ENCODE results near the gene MAD1L1. TPM values are rescaled to one million over a fixed set of nuclear protein-coding genes. Genes with fewer than 3 reads are reported as not detected.

The MAD1L1 gene
- 10 to 100 TPM; 51.2 to 63.8 TPM for total RNA-seq

DNA sequence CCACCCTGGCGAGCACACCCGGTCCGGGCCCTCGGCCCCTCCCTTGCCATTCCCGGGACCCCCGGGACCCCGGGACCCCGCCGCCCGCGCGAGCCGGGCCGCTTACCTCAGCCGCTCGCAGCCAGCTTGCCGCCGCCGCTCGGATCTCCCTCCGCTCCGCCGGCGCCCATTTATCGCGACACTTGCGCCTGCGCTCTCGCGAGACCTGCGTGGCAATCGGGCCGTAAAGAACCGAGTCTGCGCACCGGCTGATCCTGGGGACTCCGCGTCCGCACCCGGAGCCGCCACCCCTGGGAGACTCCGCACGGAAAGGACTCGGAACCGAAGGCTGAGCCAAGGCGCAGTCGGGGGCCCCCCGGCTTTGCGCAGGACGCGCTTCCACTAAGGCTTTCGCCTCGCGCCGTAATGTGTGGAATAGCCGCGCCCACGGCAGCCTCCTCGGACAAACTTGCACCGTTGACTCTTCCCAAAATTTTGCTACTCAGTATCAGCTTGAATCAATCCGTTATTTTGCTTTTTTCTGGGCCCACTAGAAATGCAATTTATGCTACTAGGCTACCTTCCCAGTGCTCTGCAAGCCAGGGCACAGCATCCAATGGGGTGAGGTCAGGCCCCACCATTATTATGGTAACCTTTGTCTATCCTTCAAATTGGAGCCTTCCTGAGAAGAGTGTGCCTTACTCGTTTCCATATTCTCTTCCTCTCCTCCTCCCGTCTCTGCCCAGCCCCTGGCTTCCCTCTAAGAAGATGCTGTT, at the start of gene MAD1L1:
TSS of gene MAD1L1 (minus strand) at position 180 of the 755 bp plus-strand sequence. CDS start 2,812 bp downstream, outside the sequence.
- Mint-ChIP-seq H3K36me3 (ENCODE audit: insufficient read depth in 2 of 2) (peaks cover 5 to 12% of the 10 kb centered on the region in 2 donors), H3K27ac (peak within 1 kb of the TSS; percentile 61), H3K4me3 (peak within 1 kb of the TSS; percentile 88 to 90), H3K4me1 (ENCODE audit: low read depth) (peaks cover 16% of the 10 kb centered on the region), H3K27me3 (ENCODE audit: low read depth) (no peaks in the 10 kb centered on the region), H3K9me3 (no peaks in the 10 kb centered on the region)
- peak; percentile 93 to 94 for ATAC-seq (replicated peaks in 1 of 2)
- DNase-seq: peak; percentile 91 to 94

DNA sequence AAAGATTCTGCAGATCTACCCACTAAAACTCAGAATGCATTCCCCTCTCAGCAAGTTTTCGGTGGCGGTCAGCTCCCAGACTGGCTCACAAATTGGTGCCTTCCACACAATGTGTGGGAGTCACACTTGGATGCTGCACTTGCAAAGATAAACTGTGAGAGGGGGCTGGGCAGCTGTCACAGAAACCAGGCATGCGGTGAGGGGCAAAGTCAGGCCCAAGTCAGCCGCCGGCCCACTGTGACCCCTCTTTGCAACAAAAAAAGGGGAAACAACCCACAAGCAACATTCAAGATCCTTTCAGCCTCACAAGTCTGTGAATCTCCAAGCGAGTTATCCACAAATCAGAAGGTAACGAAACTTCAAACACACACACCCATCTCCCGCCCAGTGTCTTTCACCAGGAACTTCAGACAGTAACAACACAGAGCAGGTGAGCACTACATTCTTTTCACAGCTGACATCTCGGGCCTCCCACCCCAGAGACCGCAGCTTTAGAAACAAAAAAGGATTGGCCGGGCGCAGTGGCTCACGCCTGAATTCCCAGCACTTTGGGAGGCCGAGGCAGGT, 49.5 kb upstream of the MAD1L1 start:
- H3K4me1 Mint-ChIP-seq (ENCODE audit: low read depth): no peaks in the 10 kb centered on the region
- DNase-seq (no peak), ATAC-seq (replicated peaks in 1 of 2) (no peak)
- H3K27ac Mint-ChIP-seq: no peak overlapping the region
- no peak overlapping the region for H3K4me3 Mint-ChIP-seq
- H3K9me3 Mint-ChIP-seq: no peaks in the 10 kb centered on the region
- no peaks in the 10 kb centered on the region for H3K36me3 Mint-ChIP-seq (ENCODE audit: insufficient read depth in 2 of 2)
- no peaks in the 10 kb centered on the region for H3K27me3 Mint-ChIP-seq (ENCODE audit: low read depth)

DNA sequence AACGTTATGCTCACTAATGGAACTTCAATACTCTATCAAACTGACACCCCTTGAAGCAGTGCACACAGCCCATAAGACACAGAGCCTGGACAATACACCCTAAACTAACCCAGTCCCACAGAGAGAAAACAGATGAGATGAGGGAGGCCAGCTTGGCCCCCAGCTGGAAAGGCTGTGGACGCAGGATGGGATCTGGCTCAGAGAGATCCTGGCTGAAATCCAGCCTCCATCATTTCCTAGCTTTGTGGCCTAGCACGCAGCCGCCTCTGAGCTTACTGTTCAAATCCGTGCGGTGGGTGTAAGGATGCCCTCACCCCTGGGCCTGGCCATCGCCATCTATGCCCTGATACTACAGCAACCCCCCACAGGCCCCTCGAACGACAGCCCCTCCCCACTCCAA, 48.8 kb upstream of the MAD1L1 start:
- ATAC-seq (replicated peaks in 1 of 2) (no peak), DNase-seq (no peak)
- no peaks in the 10 kb centered on the region for H3K27me3 Mint-ChIP-seq (ENCODE audit: low read depth)
- H3K4me1 Mint-ChIP-seq (ENCODE audit: low read depth): no peaks in the 10 kb centered on the region
- no peaks in the 10 kb centered on the region for H3K9me3 Mint-ChIP-seq
- H3K27ac Mint-ChIP-seq: no peak overlapping the region
- no peak overlapping the region for H3K4me3 Mint-ChIP-seq
- no peaks in the 10 kb centered on the region for H3K36me3 Mint-ChIP-seq (ENCODE audit: insufficient read depth in 2 of 2)

DNA sequence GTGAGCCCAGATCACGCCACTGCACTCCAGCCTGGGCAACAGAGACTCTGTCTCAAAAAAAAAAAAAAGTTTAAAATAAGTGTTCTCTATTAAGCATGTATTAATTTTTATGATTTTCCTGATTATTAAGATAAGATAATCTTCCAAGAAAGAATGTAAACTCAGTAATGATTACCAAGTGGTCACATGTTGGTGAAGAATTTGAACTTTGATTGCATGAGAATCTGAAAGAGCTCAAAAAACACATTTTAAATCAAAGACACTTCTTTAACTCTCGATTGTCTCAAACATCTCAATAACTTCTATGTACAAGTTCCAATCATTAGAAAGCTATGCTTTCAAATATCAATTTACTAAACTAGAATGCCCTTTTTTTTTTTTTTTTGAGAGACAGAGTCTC, 47.7 kb upstream of the MAD1L1 start:
- H3K27me3 Mint-ChIP-seq (ENCODE audit: low read depth): no peaks in the 10 kb centered on the region
- no peaks in the 10 kb centered on the region for H3K36me3 Mint-ChIP-seq (ENCODE audit: insufficient read depth in 2 of 2)
- ATAC-seq (replicated peaks in 1 of 2): no peak
- H3K27ac Mint-ChIP-seq: no peak overlapping the region
- no peaks in the 10 kb centered on the region for H3K4me1 Mint-ChIP-seq (ENCODE audit: low read depth)
- DNase-seq: no peak
- no peaks in the 10 kb centered on the region for H3K9me3 Mint-ChIP-seq
- no peak overlapping the region for H3K4me3 Mint-ChIP-seq

DNA sequence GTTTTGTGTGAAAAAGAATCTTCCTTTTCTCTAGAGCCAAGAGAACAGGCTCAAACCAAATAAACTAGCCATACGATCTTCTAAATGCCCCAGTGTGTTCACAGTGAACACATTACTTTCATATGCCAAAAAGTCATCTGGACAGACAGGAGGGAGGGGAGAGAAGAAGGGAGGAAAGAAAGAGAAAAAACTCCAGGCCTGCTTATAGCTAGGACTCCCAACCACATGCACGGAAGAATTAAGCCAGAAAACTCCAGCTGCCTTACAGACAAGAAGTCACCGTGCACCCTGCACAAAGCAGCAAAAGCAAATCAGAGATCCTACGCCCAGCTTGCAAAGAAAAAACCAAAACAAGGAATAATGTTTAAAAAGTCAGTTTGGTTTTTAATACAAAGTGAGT, 47.2 kb upstream of the MAD1L1 start:
- H3K9me3 Mint-ChIP-seq: no peaks in the 10 kb centered on the region
- H3K27me3 Mint-ChIP-seq (ENCODE audit: low read depth): no peaks in the 10 kb centered on the region
- no peaks in the 10 kb centered on the region for H3K36me3 Mint-ChIP-seq (ENCODE audit: insufficient read depth in 2 of 2)
- DNase-seq (no peak), ATAC-seq (replicated peaks in 1 of 2) (no peak)
- H3K4me1 Mint-ChIP-seq (ENCODE audit: low read depth): no peaks in the 10 kb centered on the region
- no peak overlapping the region for H3K27ac Mint-ChIP-seq
- H3K4me3 Mint-ChIP-seq: no peak overlapping the region

DNA sequence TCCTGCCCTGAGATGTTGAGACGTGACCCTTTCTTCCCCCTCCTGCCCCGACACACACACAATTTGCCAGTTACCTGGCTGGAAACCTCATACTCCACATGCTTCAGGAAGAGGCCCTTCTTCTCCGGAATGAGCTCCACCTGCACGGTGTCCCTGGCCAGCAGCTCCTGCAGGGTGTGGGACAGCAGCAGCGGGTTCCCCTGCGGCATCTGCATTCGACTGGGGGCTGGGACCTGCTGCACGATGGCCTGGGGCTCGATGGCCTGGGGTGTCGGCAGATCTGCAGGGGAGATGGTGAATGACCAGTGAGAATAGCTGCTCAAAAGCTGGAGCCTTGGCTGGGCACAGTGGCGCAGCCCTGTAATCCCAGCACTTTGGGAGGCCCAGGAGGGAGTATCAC, 45.3 kb upstream of the MAD1L1 start:
- no peaks in the 10 kb centered on the region for H3K9me3 Mint-ChIP-seq
- no peaks in the 10 kb centered on the region for H3K4me1 Mint-ChIP-seq (ENCODE audit: low read depth)
- H3K36me3 Mint-ChIP-seq (ENCODE audit: insufficient read depth in 2 of 2): no peaks in the 10 kb centered on the region
- no peak overlapping the region for H3K4me3 Mint-ChIP-seq
- DNase-seq: no peak
- H3K27me3 Mint-ChIP-seq (ENCODE audit: low read depth): no peaks in the 10 kb centered on the region
- no peak for ATAC-seq (replicated peaks in 1 of 2)
- H3K27ac Mint-ChIP-seq: no peak overlapping the region

DNA sequence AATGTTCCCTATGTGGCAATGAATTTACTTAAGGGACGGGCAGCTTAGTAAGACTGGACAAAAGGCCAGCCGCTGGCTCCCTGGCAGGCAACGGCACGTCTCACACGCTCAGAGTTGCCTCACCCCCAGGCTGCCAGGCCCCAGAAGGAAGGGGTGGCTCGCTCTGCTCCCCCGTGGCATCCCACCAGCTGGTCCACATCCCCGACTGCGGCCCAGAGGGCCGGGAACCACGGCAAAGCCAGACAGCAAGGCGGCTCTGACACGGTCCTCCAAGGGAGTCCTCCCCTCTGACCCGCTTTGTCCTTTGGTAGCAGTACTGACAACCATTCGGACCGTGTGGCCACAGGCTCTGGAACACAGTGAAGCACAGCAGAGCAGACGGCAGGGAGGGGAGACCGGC, 43.4 kb upstream of the MAD1L1 start:
- H3K4me3 Mint-ChIP-seq: no peak overlapping the region
- no peak overlapping the region for H3K27ac Mint-ChIP-seq
- no peaks in the 10 kb centered on the region for H3K4me1 Mint-ChIP-seq (ENCODE audit: low read depth)
- H3K27me3 Mint-ChIP-seq (ENCODE audit: low read depth): no peaks in the 10 kb centered on the region
- ATAC-seq (replicated peaks in 1 of 2) (no peak), DNase-seq (no peak)
- H3K9me3 Mint-ChIP-seq: no peaks in the 10 kb centered on the region
- H3K36me3 Mint-ChIP-seq (ENCODE audit: insufficient read depth in 2 of 2): no peaks in the 10 kb centered on the region

DNA sequence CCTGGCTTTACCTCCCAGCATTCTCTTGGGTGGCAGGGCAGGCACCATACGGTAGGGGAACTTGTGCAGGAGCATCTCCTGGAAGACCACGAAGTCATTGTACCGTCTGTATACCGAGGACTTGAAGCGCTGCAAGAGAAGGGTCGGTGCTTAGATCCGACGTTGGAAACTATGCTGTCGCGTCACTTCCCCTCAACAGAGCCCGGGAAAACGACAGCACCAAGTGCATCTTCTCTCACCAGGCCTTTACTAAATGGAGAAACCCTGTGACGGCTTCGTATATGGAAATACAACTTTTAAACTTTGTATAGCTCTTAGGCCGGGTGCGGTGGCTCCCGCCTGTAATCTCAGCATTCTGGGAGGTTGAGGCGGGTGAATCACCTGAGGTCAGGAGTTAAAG, 42.4 kb upstream of the MAD1L1 start:
- ATAC-seq (replicated peaks in 1 of 2) (no peak), DNase-seq (no peak)
- H3K4me1 Mint-ChIP-seq (ENCODE audit: low read depth): no peaks in the 10 kb centered on the region
- H3K4me3 Mint-ChIP-seq: no peak overlapping the region
- H3K27ac Mint-ChIP-seq: no peak overlapping the region
- no peaks in the 10 kb centered on the region for H3K36me3 Mint-ChIP-seq (ENCODE audit: insufficient read depth in 2 of 2)
- no peaks in the 10 kb centered on the region for H3K27me3 Mint-ChIP-seq (ENCODE audit: low read depth)
- H3K9me3 Mint-ChIP-seq: no peaks in the 10 kb centered on the region

DNA sequence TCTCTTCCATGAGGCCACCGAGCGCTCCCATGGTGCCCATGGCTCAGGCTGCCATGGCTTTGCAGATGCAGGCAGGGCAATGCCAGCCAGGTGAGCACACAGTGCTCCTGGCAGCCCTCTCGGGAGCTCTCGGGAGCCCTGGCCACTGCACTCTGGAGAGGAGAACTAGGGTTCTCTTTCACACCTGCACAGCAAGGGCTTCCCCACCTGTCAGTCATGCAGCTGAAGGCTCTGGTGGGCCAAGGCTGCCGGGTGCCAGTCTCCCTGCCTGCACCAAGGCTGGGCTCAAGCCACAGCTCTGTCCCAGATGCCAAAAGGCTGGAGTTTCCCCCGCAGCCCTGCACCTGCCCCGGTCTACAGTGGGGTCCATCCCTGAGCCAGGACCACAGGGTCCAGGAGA, 41.9 kb upstream of the MAD1L1 start:
- Mint-ChIP-seq H3K9me3 (no peaks in the 10 kb centered on the region), H3K4me1 (ENCODE audit: low read depth) (no peaks in the 10 kb centered on the region), H3K27me3 (ENCODE audit: low read depth) (no peaks in the 10 kb centered on the region), H3K36me3 (ENCODE audit: insufficient read depth in 2 of 2) (no peaks in the 10 kb centered on the region), H3K27ac (no peak overlapping the region), H3K4me3 (no peak overlapping the region)
- no peak for DNase-seq
- ATAC-seq (replicated peaks in 1 of 2): no peak

DNA sequence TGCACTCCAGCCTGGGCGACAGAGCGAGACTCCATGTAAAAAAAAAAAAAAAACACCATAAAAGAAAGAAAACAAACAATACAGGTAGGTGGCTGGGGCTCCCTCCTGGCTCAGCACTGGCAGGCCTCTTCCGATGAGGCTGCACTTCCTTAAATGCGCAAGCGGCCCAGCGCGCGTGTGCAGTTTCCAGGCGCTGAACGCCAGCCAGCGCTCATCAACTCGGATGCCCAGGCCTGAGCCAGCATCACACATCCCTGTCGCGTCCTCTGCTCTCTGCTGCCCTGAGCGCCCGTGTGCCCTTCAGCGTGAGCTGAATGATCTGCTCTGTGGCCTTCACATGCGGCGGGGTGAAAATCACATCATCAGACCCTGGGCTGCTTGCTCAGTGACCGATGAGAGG, 41.1 kb upstream of the MAD1L1 start:
- no peaks in the 10 kb centered on the region for H3K36me3 Mint-ChIP-seq (ENCODE audit: insufficient read depth in 2 of 2)
- H3K9me3 Mint-ChIP-seq: no peaks in the 10 kb centered on the region
- H3K4me3 Mint-ChIP-seq: no peak overlapping the region
- ATAC-seq (replicated peaks in 1 of 2) (no peak), DNase-seq (no peak)
- H3K4me1 Mint-ChIP-seq (ENCODE audit: low read depth): no peaks in the 10 kb centered on the region
- no peaks in the 10 kb centered on the region for H3K27me3 Mint-ChIP-seq (ENCODE audit: low read depth)
- H3K27ac Mint-ChIP-seq: no peak overlapping the region

DNA sequence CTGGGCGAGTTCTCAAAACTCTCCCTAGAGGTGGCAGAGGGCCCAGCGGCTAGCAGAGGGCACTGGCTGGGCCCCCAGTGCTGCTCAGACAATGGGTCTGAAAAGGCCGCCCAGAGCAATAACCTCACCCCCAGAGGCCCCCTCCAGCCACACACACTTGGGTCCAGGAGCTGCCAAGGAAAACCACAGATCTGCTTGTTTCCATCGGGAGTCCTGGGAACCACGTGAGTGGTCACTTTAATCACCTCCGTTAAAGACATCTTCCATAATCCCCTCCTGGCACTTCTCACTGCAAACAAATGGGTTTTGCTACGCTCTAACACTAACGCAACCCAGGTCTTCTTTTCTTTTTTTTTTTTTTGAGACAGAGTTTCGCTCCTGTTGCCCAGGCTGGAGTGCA, 39.3 kb upstream of the MAD1L1 start:
- Mint-ChIP-seq H3K9me3 (no peaks in the 10 kb centered on the region), H3K36me3 (ENCODE audit: insufficient read depth in 2 of 2) (no peaks in the 10 kb centered on the region), H3K4me3 (no peak overlapping the region), H3K4me1 (ENCODE audit: low read depth) (no peaks in the 10 kb centered on the region), H3K27ac (no peak overlapping the region), H3K27me3 (ENCODE audit: low read depth) (no peaks in the 10 kb centered on the region)
- no peak for ATAC-seq (replicated peaks in 1 of 2)
- no peak for DNase-seq

DNA sequence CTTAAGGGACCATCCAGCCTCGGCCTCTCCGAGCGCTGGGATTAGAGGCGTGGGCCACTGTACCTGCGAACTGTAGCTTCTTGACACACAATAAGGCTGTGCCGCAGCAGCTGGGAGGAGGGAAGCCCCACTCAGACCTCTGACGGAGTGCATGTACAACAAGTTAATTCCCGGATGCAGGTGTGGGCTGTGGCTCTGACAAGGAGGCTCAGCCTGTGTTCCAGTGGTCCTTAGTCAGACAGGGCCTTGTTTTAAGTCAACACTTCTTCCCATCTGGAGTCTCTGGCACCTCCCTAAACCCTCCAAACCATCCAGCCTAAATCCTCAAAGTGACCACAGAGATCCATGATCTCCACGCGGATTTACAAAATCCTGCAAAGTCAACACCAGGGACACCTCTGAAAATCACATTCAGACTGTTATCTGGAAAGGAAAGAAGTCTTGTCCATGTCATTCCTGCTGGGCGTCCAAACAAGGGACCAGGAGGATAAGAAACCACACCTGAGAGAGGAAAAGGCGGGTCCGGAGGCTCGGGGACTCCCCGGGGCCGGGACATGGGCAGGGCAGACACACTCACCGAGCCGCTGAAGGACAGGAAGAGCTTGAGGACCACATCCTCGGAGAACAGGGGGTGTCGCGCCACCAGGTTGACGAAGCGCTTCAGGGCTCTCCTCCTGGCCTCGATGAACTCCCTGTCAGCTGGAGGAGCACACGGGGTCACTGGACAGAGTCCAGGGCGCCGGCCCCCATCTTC, 38.7 kb upstream of the MAD1L1 start:
- no peak for DNase-seq
- Mint-ChIP-seq H3K4me3 (no peak overlapping the region), H3K27ac (no peak overlapping the region), H3K9me3 (no peaks in the 10 kb centered on the region), H3K4me1 (ENCODE audit: low read depth) (no peaks in the 10 kb centered on the region), H3K27me3 (ENCODE audit: low read depth) (no peaks in the 10 kb centered on the region), H3K36me3 (ENCODE audit: insufficient read depth in 2 of 2) (no peaks in the 10 kb centered on the region)
- ATAC-seq (replicated peaks in 1 of 2): no peak

DNA sequence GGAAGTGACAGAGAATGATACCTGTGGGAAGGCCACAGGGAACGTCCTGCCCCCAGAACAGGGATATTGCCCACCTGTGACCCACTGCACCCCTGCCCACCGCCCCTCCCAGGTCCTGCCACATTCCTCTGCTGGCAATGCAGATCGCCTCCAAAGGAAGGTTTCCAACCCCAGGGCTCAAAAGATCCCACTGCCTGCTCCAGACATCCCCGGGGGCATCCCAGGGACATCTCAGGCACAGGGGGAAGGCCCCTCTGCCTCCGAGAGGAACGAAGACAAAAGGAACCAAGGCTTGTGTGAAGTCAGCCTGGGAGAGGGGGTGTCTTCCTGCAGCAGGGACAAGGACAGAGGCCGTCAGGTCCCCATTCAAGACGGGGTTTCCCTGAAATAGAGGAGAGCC, 37.8 kb upstream of the MAD1L1 start:
- Mint-ChIP-seq H3K9me3 (no peaks in the 10 kb centered on the region), H3K4me3 (no peak overlapping the region), H3K27ac (no peak overlapping the region), H3K27me3 (ENCODE audit: low read depth) (no peaks in the 10 kb centered on the region), H3K36me3 (ENCODE audit: insufficient read depth in 2 of 2) (no peaks in the 10 kb centered on the region), H3K4me1 (ENCODE audit: low read depth) (no peaks in the 10 kb centered on the region)
- ATAC-seq (replicated peaks in 1 of 2) (no peak), DNase-seq (no peak)

Measured in activated T-cell treated with anti-CD3 and anti-CD28 coated beads, Interleukin-2, amount 50 U/mL, for 72 hours (primary cell).